ENCODE data around the gene CEP128. TPM values are rescaled to one million over a fixed set of nuclear protein-coding genes. Genes with fewer than 3 reads are reported as not detected.

Gene CEP128
- total RNA-seq, 2 experiments from 2014 or later, result 12.3 to 13.0 TPM

GRCh38 chr14:80489513-80489912, 452.0 kb downstream of the CEP128 start:
- POLR2A ChIA-PET, result no interaction called here
- no peak overlapping the region for H3K27ac ChIP-seq (ENCODE audit: low read depth in 1 of 2, low read length in 2 of 2)
- Mint-ChIP-seq H3K27me3 (no peaks in the 10 kb centered on the region), H3K4me1 (ENCODE audit: low read depth) (peaks cover 9% of the 10 kb centered on the region), H3K4me3 (no peak overlapping the region), H3K27ac (no peak overlapping the region), H3K9me3 (no peaks in the 10 kb centered on the region), H3K36me3 (ENCODE audit: low read depth) (no peaks in the 10 kb centered on the region)
- intact Hi-C loops (cut with DNase I, micrococcal nuclease), result no loop called here
- no peaks in the 10 kb centered on the region for H3K27me3 ChIP-seq (ENCODE audit: control insufficient read depth in 1 of 2, insufficient read depth in 2 of 2, low read length in 2 of 2)
- CTCF ChIA-PET, result no interaction called here
- ATAC-seq (ENCODE audit: poor library complexity) (no peak), DNase-seq (no peak)
- H3K4me1 ChIP-seq (ENCODE audit: insufficient read depth, low read length), result no peaks in the 10 kb centered on the region
- no peak overlapping the region for H3K4me3 ChIP-seq (ENCODE audit: low read length)
- no peaks in the 10 kb centered on the region for H3K9me3 ChIP-seq (ENCODE audit: control insufficient read depth in 1 of 2, insufficient read depth in 1 of 2, low read length in 2 of 2)
- H3K36me3 ChIP-seq (ENCODE audit: insufficient read depth, low read length), result no peaks in the 10 kb centered on the region
- TF ChIP-seq, protein P1, sequence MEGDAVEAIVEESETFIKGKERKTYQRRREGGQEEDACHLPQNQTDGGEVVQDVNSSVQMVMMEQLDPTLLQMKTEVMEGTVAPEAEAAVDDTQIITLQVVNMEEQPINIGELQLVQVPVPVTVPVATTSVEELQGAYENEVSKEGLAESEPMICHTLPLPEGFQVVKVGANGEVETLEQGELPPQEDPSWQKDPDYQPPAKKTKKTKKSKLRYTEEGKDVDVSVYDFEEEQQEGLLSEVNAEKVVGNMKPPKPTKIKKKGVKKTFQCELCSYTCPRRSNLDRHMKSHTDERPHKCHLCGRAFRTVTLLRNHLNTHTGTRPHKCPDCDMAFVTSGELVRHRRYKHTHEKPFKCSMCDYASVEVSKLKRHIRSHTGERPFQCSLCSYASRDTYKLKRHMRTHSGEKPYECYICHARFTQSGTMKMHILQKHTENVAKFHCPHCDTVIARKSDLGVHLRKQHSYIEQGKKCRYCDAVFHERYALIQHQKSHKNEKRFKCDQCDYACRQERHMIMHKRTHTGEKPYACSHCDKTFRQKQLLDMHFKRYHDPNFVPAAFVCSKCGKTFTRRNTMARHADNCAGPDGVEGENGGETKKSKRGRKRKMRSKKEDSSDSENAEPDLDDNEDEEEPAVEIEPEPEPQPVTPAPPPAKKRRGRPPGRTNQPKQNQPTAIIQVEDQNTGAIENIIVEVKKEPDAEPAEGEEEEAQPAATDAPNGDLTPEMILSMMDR (IDR thresholded peaks at IDR 0.05), result no peak

DNA sequence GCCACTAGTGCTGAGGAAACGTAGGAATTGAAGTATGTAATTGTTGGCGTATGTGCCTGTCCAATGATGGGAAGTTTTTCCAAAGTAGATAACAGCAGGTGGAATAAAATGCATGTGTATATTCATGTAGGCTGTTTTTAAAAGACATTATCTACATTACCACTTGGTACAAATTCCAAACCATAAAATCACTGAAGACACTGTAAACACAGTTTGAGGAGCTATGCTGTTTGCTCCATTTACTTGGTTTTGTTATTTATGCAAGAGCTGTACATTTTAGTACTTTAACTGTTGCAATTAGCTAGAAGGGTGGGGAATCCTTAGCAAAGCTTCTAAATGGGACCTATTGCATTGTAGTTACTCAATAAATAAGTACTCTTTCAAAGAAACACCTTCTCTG, 455.8 kb downstream of the CEP128 start:
- Mint-ChIP-seq H3K4me1 (ENCODE audit: low read depth) (no peaks in the 10 kb centered on the region), H3K4me3 (no peak overlapping the region), H3K36me3 (ENCODE audit: low read depth) (no peaks in the 10 kb centered on the region), H3K27ac (no peak overlapping the region), H3K27me3 (no peaks in the 10 kb centered on the region), H3K9me3 (no peaks in the 10 kb centered on the region)
- POLR2A ChIA-PET, result no interaction called here
- Histone ChIP-seq H3K27ac (ENCODE audit: low read depth in 1 of 2, low read length in 2 of 2) (no peak overlapping the region), H3K4me1 (ENCODE audit: insufficient read depth, low read length) (no peaks in the 10 kb centered on the region), H3K36me3 (ENCODE audit: insufficient read depth, low read length) (no peaks in the 10 kb centered on the region), H3K9me3 (ENCODE audit: control insufficient read depth in 1 of 2, insufficient read depth in 1 of 2, low read length in 2 of 2) (no peaks in the 10 kb centered on the region), H3K4me3 (ENCODE audit: low read length) (no peak overlapping the region), H3K27me3 (ENCODE audit: control insufficient read depth in 1 of 2, insufficient read depth in 2 of 2, low read length in 2 of 2) (no peaks in the 10 kb centered on the region)
- intact Hi-C loops (cut with DNase I, micrococcal nuclease), result no loop called here
- DNase-seq, result no peak
- CTCF ChIA-PET, result no interaction called here
- TF ChIP-seq, protein P1 (IDR thresholded peaks at IDR 0.05), result no peak
- ATAC-seq (ENCODE audit: poor library complexity), result no peak

- ChIA-PET CTCF (no interaction called here), POLR2A (no interaction called here)
- ATAC-seq (ENCODE audit: poor library complexity) (no peak), DNase-seq (no peak)
- H3K4me3 Mint-ChIP-seq, result no peak overlapping the region
- H3K9me3 Mint-ChIP-seq, result no peaks in the 10 kb centered on the region
- Histone ChIP-seq H3K4me1 (ENCODE audit: insufficient read depth, low read length) (no peaks in the 10 kb centered on the region), H3K36me3 (ENCODE audit: insufficient read depth, low read length) (no peaks in the 10 kb centered on the region), H3K27ac (ENCODE audit: low read depth in 1 of 2, low read length in 2 of 2) (no peak overlapping the region), H3K9me3 (ENCODE audit: control insufficient read depth in 1 of 2, insufficient read depth in 1 of 2, low read length in 2 of 2) (no peaks in the 10 kb centered on the region), H3K4me3 (ENCODE audit: low read length) (no peak overlapping the region), H3K27me3 (ENCODE audit: control insufficient read depth in 1 of 2, insufficient read depth in 2 of 2, low read length in 2 of 2) (no peaks in the 10 kb centered on the region)
- H3K4me1 Mint-ChIP-seq (ENCODE audit: low read depth), result no peaks in the 10 kb centered on the region
- TF ChIP-seq, protein P1 (IDR thresholded peaks at IDR 0.05), result no peak
- H3K27me3 Mint-ChIP-seq, result no peaks in the 10 kb centered on the region
- intact Hi-C loops (cut with DNase I, micrococcal nuclease), result no loop called here
- H3K36me3 Mint-ChIP-seq (ENCODE audit: low read depth), result no peaks in the 10 kb centered on the region
- no peak overlapping the region for H3K27ac Mint-ChIP-seq
Measured at GRCh38 chr14:80483331-80483730, 458.2 kb downstream of the CEP128 start.
